Body of pancreas (tissue), 4 donors: ENCODE measurements around the gene NUP210. TPM values are rescaled to one million over a fixed set of nuclear protein-coding genes. Genes with fewer than 3 reads are reported as not detected.

ENCODE experiments used
- ATAC-seq: fragments of 150-250 bp; one replicate; pipeline ENCODE4 v1.9.1; 2016
- DNase-seq, 4 donors: peaks; one replicate each; pipeline ENCODE4 v3.0.0-alpha.2; 2019
- H3K27ac ChIP-seq, 4 donors: fragments of 200-600 bp; sonication (generic); 1 replicate in 3 of 4; 2 replicates in 1 of 4; pipeline versions ENCODE4 v1.5.1 to v1.6.1; 2016 to 2019; ENCODE audit warnings: mild to moderate bottlenecking in 1 of 4, mixed read lengths in 1 of 4, moderate library complexity in 1 of 4
- H3K27me3 ChIP-seq, 2 donors: fragments of 200-600 bp; sonication (generic); one replicate each; pipeline ENCODE4 v1.6.0; 2016; ENCODE audit warnings: mild to moderate bottlenecking in 1 of 2
- H3K36me3 ChIP-seq, 2 donors: fragments of 200-600 bp; sonication (generic); replicated peaks in 1 of 2; 2 replicates each; pipeline ENCODE4 v1.5.1; 2016; ENCODE audit warnings: low read depth in 2 of 2; ENCODE audit not compliant: insufficient read depth in 1 of 2
- H3K4me1 ChIP-seq: fragments of 200-600 bp; sonication (generic); one replicate; pipeline ENCODE4 v1.6.0; 2016
- H3K4me3 ChIP-seq, 2 donors: fragments of 200-600 bp; sonication (generic); 1 replicate in 1 of 2; 2 replicates in 1 of 2; pipeline ENCODE4 v1.5.1; 2016 to 2019
- H3K9me3 ChIP-seq, 3 donors: fragments of 200-600 bp; sonication (generic); 1 replicate in 2 of 3; 2 replicates in 1 of 3; pipeline ENCODE4 v1.5.1; 2016
- POLR2A ChIP-seq, 3 donors: fragments of 450-650 bp; IDR thresholded peaks; one replicate each; pipeline ENCODE4 v1.6.1; 2016; ENCODE audit warnings: antibody characterized with exemption in 3 of 3, mild to moderate bottlenecking in 2 of 3
- WGBS, 2 donors: methylation state at CpG; one replicate each; pipeline ENCODE4 v1.1.5; 2017; 5-methylcytosine and 5-hydroxymethylcytosine counted together
- intact Hi-C: fragments of 100-400 bp; cut with DNase I; formaldehyde crosslinking; loops from one replicate; pipeline ENCODE4 v1.15.1; 2023
- total RNA-seq, 2 donors: library from RNA; depleted of rRNA; stranded (reverse); fragments of >200 nt; gene quantifications; one replicate each; pipeline ENCODE4 v1.1.0, GENCODE V29; 2016
- TF ChIP-seq, protein P1 (sequence below), 7 experiments: fragments of 450-650 bp in 4 of 7; fragments of 200-600 bp in 3 of 7; sonication (generic) in 3 of 7; IDR thresholded peaks; one replicate each; pipeline ENCODE4 v1.5.1; 2016 to 2019; ENCODE audit warnings: antibody characterized with exemption in 7 of 7

The NUP210 gene
- total RNA-seq, 2 donors from 2014 or later: 16.3 to 19.1 TPM

DNA sequence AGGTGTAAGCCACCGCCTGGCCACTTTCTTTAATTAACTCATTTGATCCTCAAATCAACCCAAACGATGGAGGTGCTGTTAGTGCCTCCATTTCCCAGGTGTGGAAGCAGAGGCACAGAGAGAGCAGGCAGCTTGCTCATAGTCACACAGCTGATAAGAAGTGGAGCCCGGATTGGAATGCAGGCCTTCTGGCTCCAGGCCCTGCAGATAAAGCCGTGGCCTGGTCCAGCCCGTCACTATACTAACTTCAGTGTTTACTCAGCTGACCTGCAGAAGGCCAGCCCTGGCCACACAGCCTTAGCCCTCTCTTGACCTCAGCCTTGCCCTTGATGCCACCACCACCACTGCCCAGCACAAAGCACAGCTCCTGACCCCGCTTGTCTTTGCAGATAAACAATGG, 116.7 kb downstream of the NUP210 start:
- intact Hi-C loops: no loop called here
- ATAC-seq (peak; percentile 64), DNase-seq (peak; percentile 49 to 73 (median 64))
- WGBS, 2 donors: 27 to 35% methylated on average over 4 to 6 of the region's 6 CpGs
- H3K36me3 ChIP-seq: no peaks in the 10 kb centered on the region
- H3K27ac ChIP-seq: no peak overlapping the region
- TF ChIP-seq, protein P1, sequence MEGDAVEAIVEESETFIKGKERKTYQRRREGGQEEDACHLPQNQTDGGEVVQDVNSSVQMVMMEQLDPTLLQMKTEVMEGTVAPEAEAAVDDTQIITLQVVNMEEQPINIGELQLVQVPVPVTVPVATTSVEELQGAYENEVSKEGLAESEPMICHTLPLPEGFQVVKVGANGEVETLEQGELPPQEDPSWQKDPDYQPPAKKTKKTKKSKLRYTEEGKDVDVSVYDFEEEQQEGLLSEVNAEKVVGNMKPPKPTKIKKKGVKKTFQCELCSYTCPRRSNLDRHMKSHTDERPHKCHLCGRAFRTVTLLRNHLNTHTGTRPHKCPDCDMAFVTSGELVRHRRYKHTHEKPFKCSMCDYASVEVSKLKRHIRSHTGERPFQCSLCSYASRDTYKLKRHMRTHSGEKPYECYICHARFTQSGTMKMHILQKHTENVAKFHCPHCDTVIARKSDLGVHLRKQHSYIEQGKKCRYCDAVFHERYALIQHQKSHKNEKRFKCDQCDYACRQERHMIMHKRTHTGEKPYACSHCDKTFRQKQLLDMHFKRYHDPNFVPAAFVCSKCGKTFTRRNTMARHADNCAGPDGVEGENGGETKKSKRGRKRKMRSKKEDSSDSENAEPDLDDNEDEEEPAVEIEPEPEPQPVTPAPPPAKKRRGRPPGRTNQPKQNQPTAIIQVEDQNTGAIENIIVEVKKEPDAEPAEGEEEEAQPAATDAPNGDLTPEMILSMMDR (IDR thresholded peaks at IDR 0.05): no peak
- TF ChIP-seq POLR2A (IDR thresholded peaks at IDR 0.05): no peak
- H3K4me3 ChIP-seq: no peak overlapping the region
- peaks cover 21% of the 10 kb centered on the region for H3K4me1 ChIP-seq
- no peaks in the 10 kb centered on the region for H3K9me3 ChIP-seq
- H3K27me3 ChIP-seq: no peaks in the 10 kb centered on the region

DNA sequence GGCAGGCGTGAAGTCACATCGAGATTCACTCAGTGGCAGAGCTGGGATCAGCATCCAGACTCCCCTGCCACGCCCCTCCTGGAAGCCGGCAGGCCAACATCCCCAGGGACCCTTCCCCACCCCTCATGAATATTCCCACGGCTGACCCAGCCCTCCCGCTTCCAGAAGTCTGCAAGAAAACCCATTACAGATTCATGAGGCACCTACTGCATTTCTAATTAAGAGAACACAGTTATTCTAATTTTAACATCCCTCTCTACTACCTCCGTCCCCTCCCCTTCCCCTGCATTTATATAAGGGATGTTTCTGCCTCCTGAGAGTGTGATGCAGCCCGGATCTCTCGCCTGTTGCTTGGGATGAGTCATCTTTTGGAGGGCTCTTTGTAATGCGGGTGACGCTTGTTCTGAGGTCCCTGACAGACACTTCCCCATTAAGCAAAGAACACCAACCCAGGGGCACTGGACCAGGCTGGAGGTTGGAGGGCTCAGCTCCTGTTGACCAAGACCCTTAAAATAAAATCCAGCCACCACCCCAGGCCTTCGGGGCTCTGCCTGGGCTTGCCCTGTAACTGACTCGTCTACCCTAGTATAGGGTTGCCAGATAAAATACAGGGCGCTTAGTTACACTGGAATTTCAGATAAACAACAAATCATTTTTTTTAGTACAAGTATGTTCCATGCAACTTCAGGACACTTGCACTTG, 118.7 kb downstream of the NUP210 start:
- intact Hi-C loops: no loop called here
- peak; percentile 48 for ATAC-seq
- Histone ChIP-seq H3K9me3 (no peaks in the 10 kb centered on the region), H3K36me3 (no peaks in the 10 kb centered on the region), H3K4me1 (peaks cover 21% of the 10 kb centered on the region), H3K4me3 (no peak overlapping the region), H3K27ac (peak overlapping the region in 1 of 4 donors; percentile 16), H3K27me3 (no peaks in the 10 kb centered on the region)
- TF ChIP-seq, protein P1 (IDR thresholded peaks at IDR 0.05): no peak
- WGBS, 2 donors: 53 to 74% methylated on average over 12 to 14 of the region's 14 CpGs
- peak in 2 of 4 donors; percentile 4 to 30 for DNase-seq

DNA sequence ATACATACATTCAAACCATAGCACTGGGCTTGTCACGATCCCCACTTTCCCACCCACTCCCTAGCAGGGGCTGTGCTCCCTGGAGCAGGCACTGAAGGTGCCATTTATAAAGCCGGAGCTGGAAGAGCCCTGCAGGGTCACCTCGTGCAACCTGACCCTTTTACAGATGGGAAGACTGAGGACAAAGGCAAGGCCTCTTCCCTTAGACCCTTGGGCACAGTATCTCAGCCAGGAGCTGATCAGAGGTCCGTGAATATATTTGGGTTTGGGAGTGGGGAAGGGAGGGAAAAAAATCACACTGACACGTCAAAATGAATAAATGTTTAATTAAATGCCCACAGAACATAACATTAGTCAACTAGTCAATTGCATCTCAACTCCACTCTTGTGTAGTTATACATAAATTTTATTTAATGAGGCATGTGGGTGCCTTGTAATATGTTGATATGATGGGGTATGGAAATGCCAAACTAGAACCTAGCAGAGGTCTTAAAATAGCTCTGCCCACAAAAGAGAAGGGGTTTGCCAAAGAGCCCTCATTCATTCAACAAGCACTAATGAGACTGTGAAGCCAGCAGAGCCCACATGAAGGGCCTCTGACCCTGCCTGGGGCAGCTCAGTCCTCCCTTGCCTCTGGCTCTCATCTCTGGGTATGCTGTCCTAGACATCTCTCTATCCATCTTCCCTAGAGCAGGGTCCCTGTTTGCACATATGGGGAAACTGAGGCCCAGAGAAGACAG, 119.4 kb downstream of the NUP210 start:
- intact Hi-C loops: no loop called here
- Histone ChIP-seq H3K4me3 (no peak overlapping the region), H3K27me3 (no peaks in the 10 kb centered on the region), H3K36me3 (no peaks in the 10 kb centered on the region), H3K4me1 (peaks cover 21% of the 10 kb centered on the region), H3K27ac (no peak overlapping the region), H3K9me3 (no peaks in the 10 kb centered on the region)
- TF ChIP-seq POLR2A (IDR thresholded peaks at IDR 0.05): no peak
- TF ChIP-seq, protein P1 (IDR thresholded peaks at IDR 0.05): no peak
- ATAC-seq (no peak), DNase-seq (peak in 1 of 4 donors; percentile 0)
- WGBS, 2 donors: 73 to 82% methylated on average over 5 of the region's 5 CpGs

DNA sequence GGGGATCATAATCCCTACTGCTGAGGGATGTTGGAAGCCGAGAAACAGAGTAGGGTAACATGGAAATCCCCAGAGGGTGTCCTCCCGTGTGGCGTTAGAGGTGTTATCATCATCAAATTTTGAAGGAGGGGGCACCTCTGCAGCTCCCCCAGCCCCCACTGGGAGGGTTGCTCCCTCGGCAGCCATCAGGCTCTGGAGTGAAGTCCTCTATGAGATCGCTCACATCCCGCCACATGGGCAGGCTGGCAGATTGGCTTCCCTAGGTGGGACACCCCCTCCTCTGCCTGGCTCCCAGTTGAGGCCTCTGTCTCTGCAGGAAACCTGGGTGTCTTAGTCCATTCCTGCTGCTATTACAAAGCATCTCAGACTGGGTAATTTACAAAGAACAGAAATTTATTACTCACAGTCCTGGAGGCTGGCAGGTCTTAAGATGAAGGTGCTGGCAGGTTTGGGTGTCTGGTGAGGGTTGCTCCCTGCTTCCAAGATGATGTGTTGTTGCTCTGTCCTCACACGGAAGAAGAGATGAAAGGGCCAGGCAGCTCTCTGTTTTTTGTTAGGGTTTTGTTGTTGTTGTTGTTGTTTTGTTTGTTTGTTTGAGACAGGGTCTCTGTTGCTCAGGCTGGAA, 120.5 kb downstream of the NUP210 start:
- peaks cover 21% of the 10 kb centered on the region for H3K4me1 ChIP-seq
- no peak overlapping the region for H3K27ac ChIP-seq
- H3K9me3 ChIP-seq: no peaks in the 10 kb centered on the region
- H3K27me3 ChIP-seq: no peaks in the 10 kb centered on the region
- DNase-seq: peak in 1 of 4 donors; percentile 1
- no peak for TF ChIP-seq POLR2A (IDR thresholded peaks at IDR 0.05)
- TF ChIP-seq, protein P1 (IDR thresholded peaks at IDR 0.05): no peak
- 86 to 91% methylated on average over 6 of the region's 7 CpGs for WGBS, 2 donors
- ATAC-seq: no peak
- intact Hi-C loops: no loop called here
- H3K4me3 ChIP-seq: no peak overlapping the region
- no peaks in the 10 kb centered on the region for H3K36me3 ChIP-seq
